ENCODE measurements around the gene KRT16.
"Not testable (repeated sequence)": the region's sequence is repeated elsewhere in the genome, so short reads cannot be mapped to it uniquely, and the experiment has no call there.

Gene KRT16

GRCh38 chr17:41647038-41647813 is 34.7 kb upstream of the KRT16 start:
- no peak for DNase-seq

GRCh38 chr17:41642252-41643156 is 29.9 kb upstream of the KRT16 start:
- DNase-seq: no peak

- DNase-seq: not testable (repeated sequence)
Observed at GRCh38 chr17:41640596-41640995, 28.0 kb upstream of the KRT16 start.

GRCh38 chr17:41639492-41640473 is 27.2 kb upstream of the KRT16 start:
- no peak for DNase-seq

- DNase-seq: no peak
Observed at GRCh38 chr17:41638941-41639340, 26.4 kb upstream of the KRT16 start.

- DNase-seq: no peak
Observed at GRCh38 chr17:41638194-41638593, 25.6 kb upstream of the KRT16 start.

- no peak for DNase-seq
Observed at GRCh38 chr17:41636652-41637051, 24.1 kb upstream of the KRT16 start.

GRCh38 chr17:41635121-41636097 is 22.8 kb upstream of the KRT16 start:
- DNase-seq: no peak

- no peak for DNase-seq
Observed at GRCh38 chr17:41634639-41635038, 22.1 kb upstream of the KRT16 start.

GRCh38 chr17:41633556-41634199 is 21.1 kb upstream of the KRT16 start:
- DNase-seq: no peak

GRCh38 chr17:41632482-41633105 is 20.0 kb upstream of the KRT16 start:
- DNase-seq: no peak

- no peak for DNase-seq
Observed at GRCh38 chr17:41631898-41632285, 19.3 kb upstream of the KRT16 start.

GRCh38 chr17:41631025-41631897 is 18.7 kb upstream of the KRT16 start:
- no peak for DNase-seq

- DNase-seq: no peak
Observed at GRCh38 chr17:41629826-41630670, 17.5 kb upstream of the KRT16 start.

- no peak for DNase-seq
Observed at GRCh38 chr17:41629316-41629715, 16.7 kb upstream of the KRT16 start.

- DNase-seq: not testable (repeated sequence)
Observed at GRCh38 chr17:41628621-41629255, 16.2 kb upstream of the KRT16 start.

GRCh38 chr17:41628073-41628370 is 15.5 kb upstream of the KRT16 start:
- DNase-seq: not testable (repeated sequence)

Measured in activated naive CD4-positive, alpha-beta T cell treated with anti-CD3 and anti-CD28 coated beads, Interleukin-2, amount 50 U/mL, for 16 hours (primary cell).